ENCODE measurements around the gene DENND1C.

DENND1C gene

DNA sequence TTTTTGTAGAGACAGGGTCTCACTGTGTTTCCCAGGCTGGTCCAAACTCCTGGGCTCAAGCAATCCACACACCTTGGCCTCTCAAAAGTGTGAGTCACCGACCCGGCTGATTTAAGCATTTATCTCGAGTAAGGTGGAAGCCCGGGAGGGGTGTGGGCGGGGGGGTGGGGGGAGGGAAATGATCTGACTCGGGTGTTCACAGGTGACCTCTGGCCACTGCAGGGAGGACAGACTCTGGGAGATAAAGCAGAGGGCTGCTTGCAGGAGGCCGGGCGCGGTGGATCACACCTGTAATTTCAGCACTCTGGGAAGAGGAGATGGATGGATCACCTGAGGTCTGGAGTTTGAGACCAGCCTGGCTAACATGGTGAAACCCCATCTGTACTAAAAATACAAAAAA lies 7.9 kb downstream of the DENND1C start:
- no peak for DNase-seq (ENCODE audit: low spot score)
- in situ Hi-C loops (cut with MboI; ENCODE audit: low pct_unique_long_range_greater_than_20kb, low sequenced_read_pairs, unreplicated experiment): no loop called here

DNA sequence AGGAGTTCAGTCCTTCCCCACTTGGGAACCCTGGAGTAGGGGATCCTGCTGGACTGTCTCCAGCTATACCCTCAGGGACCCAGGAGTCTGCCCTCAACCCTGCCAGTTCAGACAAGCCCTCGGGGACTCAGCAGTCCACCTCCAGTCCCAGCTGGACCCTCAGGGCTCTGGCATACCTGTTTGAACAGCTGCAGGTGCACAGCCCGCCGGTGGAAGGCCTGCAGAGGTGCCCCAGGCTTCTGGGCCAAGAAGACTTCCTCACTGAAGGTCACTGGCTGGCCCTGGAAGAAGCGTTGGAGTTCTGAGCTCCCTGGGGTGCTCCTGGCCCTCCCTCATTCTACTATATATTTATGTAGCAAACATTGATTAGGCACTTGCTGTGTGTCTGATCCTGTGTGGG lies 8.9 kb downstream of the DENND1C start:
- in situ Hi-C loops (cut with MboI; ENCODE audit: low pct_unique_long_range_greater_than_20kb, low sequenced_read_pairs, unreplicated experiment): no loop called here
- TF ChIP-seq, protein P1, sequence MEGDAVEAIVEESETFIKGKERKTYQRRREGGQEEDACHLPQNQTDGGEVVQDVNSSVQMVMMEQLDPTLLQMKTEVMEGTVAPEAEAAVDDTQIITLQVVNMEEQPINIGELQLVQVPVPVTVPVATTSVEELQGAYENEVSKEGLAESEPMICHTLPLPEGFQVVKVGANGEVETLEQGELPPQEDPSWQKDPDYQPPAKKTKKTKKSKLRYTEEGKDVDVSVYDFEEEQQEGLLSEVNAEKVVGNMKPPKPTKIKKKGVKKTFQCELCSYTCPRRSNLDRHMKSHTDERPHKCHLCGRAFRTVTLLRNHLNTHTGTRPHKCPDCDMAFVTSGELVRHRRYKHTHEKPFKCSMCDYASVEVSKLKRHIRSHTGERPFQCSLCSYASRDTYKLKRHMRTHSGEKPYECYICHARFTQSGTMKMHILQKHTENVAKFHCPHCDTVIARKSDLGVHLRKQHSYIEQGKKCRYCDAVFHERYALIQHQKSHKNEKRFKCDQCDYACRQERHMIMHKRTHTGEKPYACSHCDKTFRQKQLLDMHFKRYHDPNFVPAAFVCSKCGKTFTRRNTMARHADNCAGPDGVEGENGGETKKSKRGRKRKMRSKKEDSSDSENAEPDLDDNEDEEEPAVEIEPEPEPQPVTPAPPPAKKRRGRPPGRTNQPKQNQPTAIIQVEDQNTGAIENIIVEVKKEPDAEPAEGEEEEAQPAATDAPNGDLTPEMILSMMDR (IDR thresholded peaks at IDR 0.05; ENCODE audit: extremely low read depth, insufficient read depth, missing control alignments): no peak
- no peak for DNase-seq (ENCODE audit: low spot score)

More for the DNA sequence above, 7.9 kb downstream of the DENND1C start:
- TF ChIP-seq, protein P1 (IDR thresholded peaks at IDR 0.05; ENCODE audit: extremely low read depth, insufficient read depth, missing control alignments): no peak

DNA sequence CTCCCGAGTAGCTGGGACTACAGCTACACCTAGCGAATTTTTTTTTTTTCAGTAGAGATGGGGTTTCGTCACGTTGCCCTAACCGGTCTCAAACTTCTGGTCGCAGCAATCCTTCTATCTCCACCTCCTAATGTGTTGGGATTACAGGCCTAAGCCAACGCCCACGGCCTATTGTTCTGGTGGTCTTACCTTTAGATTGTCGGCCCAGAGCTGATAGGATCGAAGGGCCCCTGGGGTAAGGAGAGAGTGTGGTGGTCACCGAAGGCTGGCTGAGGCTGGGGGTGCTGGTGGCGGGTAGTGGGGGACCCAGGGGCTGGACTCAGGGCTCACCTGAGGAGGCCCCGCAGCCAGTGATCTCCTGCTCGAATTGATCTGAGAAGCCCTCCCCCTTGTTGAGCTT lies 10.5 kb downstream of the DENND1C start:
- TF ChIP-seq, protein P1 (IDR thresholded peaks at IDR 0.05; ENCODE audit: extremely low read depth, insufficient read depth, missing control alignments): no peak
- no peak for DNase-seq (ENCODE audit: low spot score)
- in situ Hi-C loops (cut with MboI; ENCODE audit: low pct_unique_long_range_greater_than_20kb, low sequenced_read_pairs, unreplicated experiment): no loop called here

DNA sequence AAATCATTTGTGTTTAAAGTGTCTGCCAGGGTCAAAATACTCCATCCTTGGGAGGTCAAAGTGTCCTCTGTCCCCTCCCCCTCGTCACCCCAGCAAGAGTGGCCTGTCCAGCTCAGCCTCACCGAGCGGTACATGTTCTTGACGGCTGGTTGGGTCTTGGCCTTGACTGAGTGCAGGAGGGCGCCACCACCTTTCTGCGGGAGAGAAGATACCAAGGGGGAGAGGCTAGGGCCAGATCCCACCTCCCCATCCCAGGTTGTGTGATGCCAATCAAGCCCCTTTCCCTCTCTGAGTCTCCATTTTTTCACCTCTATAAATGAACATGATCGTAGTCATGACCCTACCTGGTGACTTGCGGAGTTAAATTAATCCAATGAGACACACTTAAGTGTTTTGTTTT lies 11.4 kb downstream of the DENND1C start:
- no peak for DNase-seq (ENCODE audit: low spot score)
- TF ChIP-seq, protein P1 (IDR thresholded peaks at IDR 0.05; ENCODE audit: extremely low read depth, insufficient read depth, missing control alignments): no peak
- in situ Hi-C loops (cut with MboI; ENCODE audit: low pct_unique_long_range_greater_than_20kb, low sequenced_read_pairs, unreplicated experiment): no loop called here

DNA sequence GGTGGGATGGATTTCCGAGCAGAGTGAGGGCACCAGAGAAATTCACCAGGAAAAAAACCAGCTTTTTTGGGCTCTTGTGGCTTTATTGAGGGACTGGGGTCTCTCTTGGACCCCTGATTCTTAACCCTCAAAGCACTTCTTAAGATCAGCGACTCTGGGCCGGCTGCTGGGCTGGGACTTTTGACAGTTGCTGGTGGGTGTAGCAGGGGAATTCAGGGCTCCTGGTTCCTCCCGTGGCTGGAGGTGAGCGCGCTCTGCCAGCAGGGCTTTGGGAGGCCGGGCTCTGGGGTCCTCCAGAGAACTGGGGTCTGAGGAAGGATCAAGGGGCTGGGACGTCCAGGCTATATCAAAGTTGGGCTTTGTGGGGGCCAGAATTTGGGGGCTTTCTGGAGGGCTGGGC lies 14.2 kb downstream of the DENND1C start:
- in situ Hi-C loops (cut with MboI; ENCODE audit: low pct_unique_long_range_greater_than_20kb, low sequenced_read_pairs, unreplicated experiment): no loop called here
- TF ChIP-seq, protein P1 (IDR thresholded peaks at IDR 0.05; ENCODE audit: extremely low read depth, insufficient read depth, missing control alignments): no peak
- no peak for DNase-seq (ENCODE audit: low spot score)

DNA sequence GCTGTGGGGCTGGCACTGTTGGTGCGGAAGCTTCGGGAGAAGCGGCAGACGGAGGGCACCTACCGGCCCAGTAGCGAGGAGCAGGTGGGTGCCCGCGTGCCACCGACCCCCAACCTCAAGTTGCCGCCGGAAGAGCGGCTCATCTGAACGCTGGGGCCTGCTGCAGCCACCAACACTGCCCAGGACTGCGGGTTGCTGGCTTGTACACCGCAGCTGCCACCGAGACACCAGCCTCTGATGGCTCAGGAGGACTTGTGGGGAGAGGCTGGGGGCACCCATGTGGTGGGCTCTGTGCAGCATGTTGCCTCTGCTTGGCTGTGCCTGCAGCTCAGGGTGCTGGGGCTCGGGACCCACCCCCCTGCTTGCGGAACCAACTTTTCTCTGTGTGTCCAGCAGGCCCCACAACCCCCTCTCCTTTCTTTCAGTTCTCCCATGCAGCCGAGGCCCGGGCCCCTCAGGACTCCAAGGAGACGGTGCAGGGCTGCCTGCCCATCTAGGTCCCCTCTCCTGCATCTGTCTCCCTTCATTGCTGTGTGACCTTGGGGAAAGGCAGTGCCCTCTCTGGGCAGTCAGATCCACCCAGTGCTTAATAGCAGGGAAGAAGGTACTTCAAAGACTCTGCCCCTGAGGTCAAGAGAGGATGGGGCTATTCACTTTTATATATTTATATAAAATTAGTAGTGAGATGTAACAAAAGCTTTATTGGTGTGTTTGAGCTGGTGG lies 14.9 kb downstream of the DENND1C start:
- TF ChIP-seq, protein P1 (IDR thresholded peaks at IDR 0.05; ENCODE audit: extremely low read depth, insufficient read depth, missing control alignments): no peak
- in situ Hi-C loops (cut with MboI; ENCODE audit: low pct_unique_long_range_greater_than_20kb, low sequenced_read_pairs, unreplicated experiment): no loop called here
- no peak for DNase-seq (ENCODE audit: low spot score)
